ENCODE results near the gene GNG10. TPM values are rescaled to one million over a fixed set of nuclear protein-coding genes. Genes with fewer than 3 reads are reported as not detected.

GNG10 gene
- total and polyA plus RNA-seq, 2 of the 4 experiments (the other 2 are of a cell fraction), result 48.8 to 72.7 TPM

GRCh38 chr9:111649016-111649415, 12.4 kb upstream of the GNG10 start:
- Histone ChIP-seq H3K4me3 (ENCODE audit: insufficient read depth, low read depth, low read length) (no peak overlapping the region), H4K91ac (ENCODE audit: insufficient read depth, low read depth, low read length) (no peak overlapping the region), H3K18ac (ENCODE audit: low read depth, low read length) (no peak overlapping the region), H2BK120ac (ENCODE audit: low read depth, low read length) (no peak overlapping the region), H2BK15ac (ENCODE audit: low read depth, low read length) (no peak overlapping the region), H3K4me2 (ENCODE audit: low read depth, low read length) (no peak overlapping the region), H4K5ac (ENCODE audit: low read depth, low read length) (no peak overlapping the region), H3K4me1 (ENCODE audit: control insufficient read depth, insufficient read depth, low read length) (no peaks in the 10 kb centered on the region), H2AFZ (replicated peaks; ENCODE audit: low read length, poor library complexity) (no peak overlapping the region), H4K20me1 (ENCODE audit: insufficient read depth, low read length) (peaks cover 6% of the 10 kb centered on the region; the same call in 1 of the 2 replicates), H3K23ac (ENCODE audit: low read depth, low read length) (no peak overlapping the region), H4K8ac (ENCODE audit: low read depth in 2 of 2, low read length in 2 of 2) (no peak overlapping the region), H3K79me1 (ENCODE audit: low read depth in 1 of 2, low read length in 2 of 2) (peaks cover 18 to 38% of the 10 kb centered on the region in 2 experiments), H3K56ac (ENCODE audit: extremely low read depth, insufficient read depth, low read length) (no peak overlapping the region), H3K4ac (ENCODE audit: low read depth, low read length) (no peak overlapping the region), H2AK9ac (replicated peaks; ENCODE audit: low read depth, low read length, poor library complexity) (no peak overlapping the region), H3K36me3 (ENCODE audit: control insufficient read depth, insufficient read depth, low read length) (peaks cover 24% of the 10 kb centered on the region), H3K27ac (ENCODE audit: insufficient read depth, low read length) (no peak overlapping the region; the same call in 1 of the 2 replicates), H2AK5ac (ENCODE audit: low read depth, low read length) (no peak overlapping the region), H3K27me3 (ENCODE audit: control insufficient read depth, insufficient read depth, low read length) (no peaks in the 10 kb centered on the region), H2BK5ac (ENCODE audit: low read depth, low read length, poor library complexity, severe bottlenecking) (no peak overlapping the region), H3K9ac (ENCODE audit: low read depth, low read length) (no peak overlapping the region), H3K14ac (replicated peaks; ENCODE audit: low read depth, low read length) (no peak overlapping the region), H3K9me1 (ENCODE audit: insufficient read depth, low read length) (peaks cover 3% of the 10 kb centered on the region; the same call in 1 of the 2 replicates), H2BK20ac (ENCODE audit: low read depth, low read length) (no peak overlapping the region), H3K9me3 (ENCODE audit: control insufficient read depth, insufficient read depth, low read length) (no peaks in the 10 kb centered on the region)
- ATAC-seq (ENCODE audit: low read depth) (no peak), DNase-seq (no peak)
- BruUV-seq (replicated peaks), result no TSS peak
- in situ Hi-C loops (cut with MboI; ENCODE audit: low sequenced_read_pairs), result no loop called here
- dilution Hi-C loops (cut with HindIII; ENCODE audit: low sequenced_read_pairs, unreplicated experiment), result no loop called here
- ChIA-PET CTCF (interaction anchor here (0.9 to 1.4 kb wide), 2 partner anchors 12 to 17 kb away, joined by 3 to 4 read pairs; partner anchors contain the start of gene GNG10), POLR2A (ENCODE audit: unreplicated experiment) (no interaction called here)
- intact Hi-C loops (cut with micrococcal nuclease), result no loop called here
- WGBS, 2 experiments (ENCODE audit: extremely low coverage in 2 of 2, insufficient read length in 1 of 2), result no CpG with 5 or more reads among the region's 4 CpGs
- TF ChIP-seq ELK1 (IDR thresholded peaks at IDR 0.05; ENCODE audit: borderline replicate concordance, low read depth, low read length) (no peak), USF2 (IDR thresholded peaks at IDR 0.05; ENCODE audit: low read depth, low read length) (no peak), RFX5 (IDR thresholded peaks at IDR 0.05; ENCODE audit: low read depth, low read length) (no peak), RCOR1 (IDR thresholded peaks at IDR 0.05; ENCODE audit: insufficient replicate concordance, low read length) (no peak), SMC3 (IDR thresholded peaks at IDR 0.05; ENCODE audit: low read depth, low read length) (no peak), FOS (IDR thresholded peaks at IDR 0.05; ENCODE audit: low read depth, low read length) (no peak), CHD1 (IDR thresholded peaks at IDR 0.05; ENCODE audit: low read depth, low read length) (no peak), POLR2A (IDR thresholded peaks at IDR 0.05; ENCODE audit: low read depth, low read length) (no peak)

Data from IMR-90 (cell line).